Cardiac muscle cell (in vitro differentiated cells and primary cell): ENCODE measurements around the gene DNAJC6. TPM values are rescaled to one million over a fixed set of nuclear protein-coding genes. Genes with fewer than 3 reads are reported as not detected.

Experiments used
- DNase-seq, 2 donors: peaks; one replicate each; pipeline versions ENCODE4 v3.0.0 to v3.0.0-alpha.2; 2010 to 2017; ENCODE audit warnings: low read depth in 1 of 2, low spot score in 1 of 2
- H3K27ac ChIP-seq: fragments of 200-600 bp; sonication (generic); 2 replicates; pipeline ENCODE4 v1.5.1; 2016
- H3K27me3 ChIP-seq: fragments of 200-600 bp; sonication (generic); 2 replicates; pipeline ENCODE4 v1.6.0; 2016; ENCODE audit warnings: control low read depth
- H3K36me3 ChIP-seq: fragments of 200-600 bp; sonication (generic); 2 replicates; pipeline ENCODE4 v1.5.1; 2016; ENCODE audit warnings: control low read depth
- H3K4me1 ChIP-seq: fragments of 200-600 bp; sonication (generic); 2 replicates; pipeline ENCODE4 v1.8.1; 2017; ENCODE audit warnings: low read depth, mild to moderate bottlenecking, mixed run types
- H3K4me3 ChIP-seq: fragments of 200-600 bp; sonication (generic); 2 replicates; pipeline ENCODE4 v1.5.1; 2016; ENCODE audit warnings: mild to moderate bottlenecking
- H3K9me3 ChIP-seq: fragments of 200-600 bp; sonication (generic); 2 replicates; pipeline ENCODE4 v1.5.1; 2017; ENCODE audit warnings: low read depth, mild to moderate bottlenecking, control low read depth
- CTCF ChIP-seq: IDR thresholded peaks from 2 replicates; pipeline ENCODE4 v1.5.1; 2012; ENCODE audit warnings: low read depth, mild to moderate bottlenecking, low read length
- polyA plus RNA-seq: library from polyadenylated mRNA; unstranded; fragments of >200 nt; fragmentation: Nextera tagmentation; extraction: Ambion mirVana; gene quantifications from 2 replicates; pipeline ENCODE4 v1.2.1, GENCODE V29; 2016
- total RNA-seq: library from RNA; depleted of rRNA; stranded (reverse); fragments of >200 nt; gene quantifications from 2 replicates; pipeline ENCODE4 v1.2.3, GENCODE V29; 2016

The DNAJC6 gene
- total and polyA plus RNA-seq, 2 experiments from 2014 or later = 26.0 to 54.5 TPM

- no peak for TF ChIP-seq CTCF
Observed at GRCh38 chr1:65419681-65420589, 110.6 kb downstream of the DNAJC6 start.

GRCh38 chr1:65420590-65421350 lies 111.4 kb downstream of the DNAJC6 start, which contains the start of the genes LEPR and LEPROT:
TSS of gene LEPR (plus strand) at chr1:65420668. CDS start at chr1:65565566, 144,898 bp downstream.
TSS of gene LEPROT (plus strand) at chr1:65420668. CDS start at chr1:65420725, 57 bp downstream.
- no peak for TF ChIP-seq CTCF
- Histone ChIP-seq H3K27ac (peak within 1 kb of the TSS; percentile 96), H3K9me3 (no peaks in the 10 kb centered on the region), H3K4me1 (peaks cover 19% of the 10 kb centered on the region), H3K4me3 (peak within 1 kb of the TSS; percentile 85), H3K36me3 (peaks cover 3% of the 10 kb centered on the region), H3K27me3 (no peaks in the 10 kb centered on the region)
- no peak for DNase-seq

More at GRCh38 chr1:65419681-65420589, 110.6 kb downstream of the DNAJC6 start:
- peak; percentile 99 for DNase-seq
- Histone ChIP-seq H3K4me1 (peaks cover 19% of the 10 kb centered on the region), H3K9me3 (no peaks in the 10 kb centered on the region), H3K36me3 (peaks cover under 1% of the 10 kb centered on the region), H3K27me3 (no peaks in the 10 kb centered on the region), H3K27ac (peak overlapping the region; percentile 96), H3K4me3 (peak overlapping the region; percentile 85)

- no peaks in the 10 kb centered on the region for H3K9me3 ChIP-seq
- peaks cover 19% of the 10 kb centered on the region for H3K4me1 ChIP-seq
- H3K27ac ChIP-seq = peak overlapping the region; percentile 96
- DNase-seq = peak in 1 of 2 donors; percentile 71
- no peaks in the 10 kb centered on the region for H3K27me3 ChIP-seq
- peak overlapping the region; percentile 85 for H3K4me3 ChIP-seq
- H3K36me3 ChIP-seq = peaks cover 5% of the 10 kb centered on the region
- no peak for TF ChIP-seq CTCF
Observed at GRCh38 chr1:65421351-65422025, 112.1 kb downstream of the DNAJC6 start.

- H3K4me1 ChIP-seq = peaks cover 19% of the 10 kb centered on the region
- peaks cover 9% of the 10 kb centered on the region for H3K36me3 ChIP-seq
- no peaks in the 10 kb centered on the region for H3K27me3 ChIP-seq
- H3K27ac ChIP-seq = peak overlapping the region; percentile 96
- peak overlapping the region; percentile 85 for H3K4me3 ChIP-seq
- no peaks in the 10 kb centered on the region for H3K9me3 ChIP-seq
- DNase-seq = peak in 1 of 2 donors; percentile 45
- no peak for TF ChIP-seq CTCF
Observed at GRCh38 chr1:65422241-65423203, 113.2 kb downstream of the DNAJC6 start.
